KMS-11 (cell line): ENCODE results near the gene RBM17.

Experiments used
- H2AFZ ChIP-seq: fragments of 200-600 bp; sonication (generic); 2 replicates; pipeline ENCODE4 v1.6.1; 2016; ENCODE audit warnings: antibody characterized with exemption, mixed run types, low read depth
- H3K27ac ChIP-seq: fragments of 200-600 bp; sonication (generic); 2 replicates; pipeline ENCODE4 v1.6.1; 2016; ENCODE audit warnings: mild to moderate bottlenecking, mixed run types
- H3K27me3 ChIP-seq: fragments of 200-600 bp; sonication (generic); 2 replicates; pipeline ENCODE4 v1.6.1; 2017; ENCODE audit warnings: mild to moderate bottlenecking, low read depth, mixed run types, moderate library complexity; ENCODE audit not compliant: insufficient read depth
- H3K36me3 ChIP-seq: fragments of 200-600 bp; sonication (generic); 2 replicates; pipeline ENCODE4 v1.6.1; 2017; ENCODE audit warnings: mild to moderate bottlenecking, mixed run types; ENCODE audit not compliant: insufficient read depth
- H3K4me1 ChIP-seq: fragments of 200-600 bp; sonication (generic); 2 replicates; pipeline ENCODE4 v1.6.1; 2016; ENCODE audit warnings: mild to moderate bottlenecking, low read depth, mixed run types; ENCODE audit not compliant: poor library complexity, severe bottlenecking
- H3K4me2 ChIP-seq: fragments of 200-600 bp; sonication (generic); 2 replicates; pipeline ENCODE4 v1.7.0; 2016; ENCODE audit warnings: mild to moderate bottlenecking, mixed run types
- H3K4me3 ChIP-seq: fragments of 200-600 bp; sonication (generic); IDR thresholded peaks from 2 replicates; pipeline ENCODE4 v1.6.1; 2017; ENCODE audit warnings: low read depth, low read length, mixed read lengths; ENCODE audit not compliant: insufficient read depth
- H3K79me2 ChIP-seq: fragments of 200-600 bp; sonication (generic); 2 replicates; pipeline ENCODE4 v1.6.1; 2016; ENCODE audit warnings: low read depth, mixed run types; ENCODE audit not compliant: insufficient read depth
- H3K9ac ChIP-seq: fragments of 200-600 bp; sonication (generic); 2 replicates; pipeline ENCODE4 v1.6.1; 2016; ENCODE audit warnings: mild to moderate bottlenecking, mixed run types
- H4K20me1 ChIP-seq: fragments of 200-600 bp; sonication (generic); 2 replicates; pipeline ENCODE4 v1.6.1; 2016; ENCODE audit warnings: mild to moderate bottlenecking, mixed run types; ENCODE audit not compliant: insufficient read depth
- TF ChIP-seq, protein P1 (sequence below): fragments of 200-600 bp; sonication (generic); conservative IDR thresholded peaks from 2 replicates; pipeline ENCODE4 v1.6.1; 2017; ENCODE audit warnings: low read depth, mild to moderate bottlenecking, antibody characterized with exemption, low read length, moderate library complexity, mixed read lengths

RBM17 gene

DNA sequence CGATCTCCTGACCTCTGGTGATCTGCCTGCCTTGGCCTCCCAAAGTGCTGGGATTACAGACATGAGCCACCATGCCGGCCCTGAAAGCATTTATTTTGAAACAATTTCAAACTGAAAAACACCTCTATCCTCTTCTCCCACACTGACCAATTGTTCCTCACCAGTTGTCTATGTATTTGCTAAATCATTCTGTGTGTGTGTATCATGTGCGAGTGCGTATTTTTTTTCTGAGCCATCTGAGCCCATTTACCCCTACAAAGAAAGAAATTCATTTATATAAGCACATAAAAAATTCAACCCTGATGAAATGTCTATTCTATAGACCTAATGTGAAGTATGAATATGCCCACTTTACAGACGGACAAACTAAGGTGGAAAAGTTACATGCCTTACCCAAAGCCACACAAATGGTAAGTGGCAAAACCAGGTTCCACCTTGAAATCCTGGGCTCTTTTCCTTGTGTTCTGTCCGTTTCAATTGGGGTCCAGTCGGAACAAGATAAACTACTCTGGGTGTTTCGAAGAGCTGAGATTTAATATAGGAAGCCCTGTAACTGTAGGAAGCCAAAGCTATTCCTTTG is 46.8 kb downstream of the RBM17 start:
- Histone ChIP-seq H3K4me2 (no peak overlapping the region), H3K36me3 (no peaks in the 10 kb centered on the region), H3K79me2 (no peaks in the 10 kb centered on the region), H3K27ac (no peak overlapping the region), H3K27me3 (peaks cover 2% of the 10 kb centered on the region; the same call in 1 of the 2 replicates), H3K4me1 (peaks cover 12% of the 10 kb centered on the region), H3K4me3 (no peak overlapping the region), H2AFZ (no peak overlapping the region), H3K9ac (no peak overlapping the region), H4K20me1 (no peaks in the 10 kb centered on the region)
- TF ChIP-seq, protein P1, sequence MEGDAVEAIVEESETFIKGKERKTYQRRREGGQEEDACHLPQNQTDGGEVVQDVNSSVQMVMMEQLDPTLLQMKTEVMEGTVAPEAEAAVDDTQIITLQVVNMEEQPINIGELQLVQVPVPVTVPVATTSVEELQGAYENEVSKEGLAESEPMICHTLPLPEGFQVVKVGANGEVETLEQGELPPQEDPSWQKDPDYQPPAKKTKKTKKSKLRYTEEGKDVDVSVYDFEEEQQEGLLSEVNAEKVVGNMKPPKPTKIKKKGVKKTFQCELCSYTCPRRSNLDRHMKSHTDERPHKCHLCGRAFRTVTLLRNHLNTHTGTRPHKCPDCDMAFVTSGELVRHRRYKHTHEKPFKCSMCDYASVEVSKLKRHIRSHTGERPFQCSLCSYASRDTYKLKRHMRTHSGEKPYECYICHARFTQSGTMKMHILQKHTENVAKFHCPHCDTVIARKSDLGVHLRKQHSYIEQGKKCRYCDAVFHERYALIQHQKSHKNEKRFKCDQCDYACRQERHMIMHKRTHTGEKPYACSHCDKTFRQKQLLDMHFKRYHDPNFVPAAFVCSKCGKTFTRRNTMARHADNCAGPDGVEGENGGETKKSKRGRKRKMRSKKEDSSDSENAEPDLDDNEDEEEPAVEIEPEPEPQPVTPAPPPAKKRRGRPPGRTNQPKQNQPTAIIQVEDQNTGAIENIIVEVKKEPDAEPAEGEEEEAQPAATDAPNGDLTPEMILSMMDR, result no peak

DNA sequence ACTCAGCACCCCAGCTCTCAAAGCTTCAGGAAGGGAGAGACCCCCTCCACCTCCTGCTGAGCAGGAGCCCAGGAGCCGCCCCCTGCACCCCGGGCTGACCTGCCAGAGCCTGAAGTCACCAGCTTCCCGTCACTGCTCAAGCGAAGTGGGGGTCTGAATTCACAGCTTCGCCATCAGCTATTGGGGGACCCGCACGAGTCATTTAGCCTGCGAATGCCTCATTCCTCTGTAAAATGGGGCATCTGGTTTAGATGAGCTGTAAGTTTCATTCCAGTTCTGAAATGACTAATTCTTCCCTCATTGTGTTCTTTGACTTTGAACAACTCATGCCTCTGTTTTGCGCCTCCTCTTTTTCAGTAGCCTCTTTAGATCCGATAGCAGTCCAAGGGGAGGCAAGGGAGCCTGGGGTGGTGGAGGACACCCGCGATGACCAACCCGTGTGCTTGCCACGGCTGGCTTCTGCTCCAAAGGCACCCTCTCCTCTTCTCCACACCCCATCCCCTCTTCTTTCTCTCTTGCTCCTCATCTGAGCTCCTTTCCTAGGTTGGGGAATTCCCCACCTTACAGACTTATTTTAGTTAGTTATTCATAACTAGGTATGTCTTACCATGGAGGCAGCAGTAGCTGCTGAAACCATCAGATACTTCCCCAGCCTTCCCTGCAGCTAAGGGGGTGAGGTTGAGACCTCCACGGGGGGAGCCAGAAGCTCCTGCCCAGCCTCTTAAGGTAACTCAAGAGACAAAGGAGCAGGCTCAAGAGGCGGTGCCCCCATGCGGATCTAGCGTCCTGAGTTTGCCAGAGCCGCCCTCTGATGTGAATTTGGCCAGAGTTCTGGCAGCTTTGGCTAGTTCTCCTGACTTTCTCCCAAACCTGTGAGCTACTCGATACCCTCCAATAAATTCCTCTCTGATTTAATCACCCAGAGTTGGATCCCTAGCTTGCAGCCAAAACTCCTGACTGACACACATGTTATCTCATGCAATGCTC is 47.7 kb downstream of the RBM17 start:
- Histone ChIP-seq H3K79me2 (no peaks in the 10 kb centered on the region), H3K4me1 (peaks cover 18% of the 10 kb centered on the region), H3K4me2 (no peak overlapping the region), H3K36me3 (no peaks in the 10 kb centered on the region), H4K20me1 (no peaks in the 10 kb centered on the region), H3K4me3 (no peak overlapping the region), H3K27me3 (peaks cover 2% of the 10 kb centered on the region; the same call in 1 of the 2 replicates), H2AFZ (no peak overlapping the region), H3K27ac (no peak overlapping the region), H3K9ac (no peak overlapping the region)
- TF ChIP-seq, protein P1, result no peak

DNA sequence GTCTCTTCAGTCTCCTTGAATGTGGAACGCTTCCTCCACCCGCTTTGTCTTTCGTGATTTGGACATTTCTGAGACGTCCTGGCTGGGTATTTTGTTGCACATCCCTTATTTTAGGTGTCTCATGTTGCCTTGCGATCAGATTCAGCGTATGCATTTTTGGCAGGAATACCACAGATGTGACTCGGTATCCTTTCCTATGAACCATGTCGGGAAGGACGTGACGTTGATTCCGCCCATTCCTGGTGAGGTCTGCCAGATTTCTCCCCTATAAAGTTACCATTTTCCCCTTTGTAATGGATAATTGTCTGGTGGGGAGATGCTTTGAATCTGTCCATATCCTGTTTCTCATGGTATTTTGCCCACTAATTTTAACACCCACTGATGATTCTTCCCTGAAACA is 49.6 kb downstream of the RBM17 start:
- no peak overlapping the region for H2AFZ ChIP-seq
- H3K4me1 ChIP-seq, result peaks cover 28% of the 10 kb centered on the region
- no peak overlapping the region for H3K27ac ChIP-seq
- H3K4me2 ChIP-seq, result no peak overlapping the region
- H3K9ac ChIP-seq, result no peak overlapping the region
- H3K27me3 ChIP-seq, result peaks cover 2% of the 10 kb centered on the region; the same call in 1 of the 2 replicates
- no peak overlapping the region for H3K4me3 ChIP-seq
- H4K20me1 ChIP-seq, result no peaks in the 10 kb centered on the region
- TF ChIP-seq, protein P1, result no peak
- H3K36me3 ChIP-seq, result no peaks in the 10 kb centered on the region
- H3K79me2 ChIP-seq, result no peaks in the 10 kb centered on the region

DNA sequence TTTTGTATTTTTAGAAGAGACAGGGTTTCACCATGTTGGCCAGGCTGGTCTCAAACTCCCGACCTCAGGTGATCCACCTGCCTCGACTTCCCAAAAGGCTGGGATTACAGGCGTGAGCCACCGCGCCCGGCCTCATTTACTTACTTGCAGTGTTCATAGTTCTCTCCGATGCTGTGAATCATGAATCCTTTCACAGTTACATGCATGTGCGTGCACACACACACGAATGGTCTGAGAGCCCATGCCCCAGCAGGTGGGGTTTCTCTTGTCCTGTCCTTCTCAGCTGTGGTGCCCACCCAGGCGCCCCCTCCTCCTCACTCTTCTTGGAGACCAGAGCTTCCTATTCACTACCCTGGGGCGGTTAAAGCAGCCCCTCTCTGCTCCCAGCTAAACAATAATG is 50.6 kb downstream of the RBM17 start:
- Histone ChIP-seq H3K27me3 (peaks cover 2% of the 10 kb centered on the region; the same call in 1 of the 2 replicates), H4K20me1 (no peaks in the 10 kb centered on the region), H3K4me2 (no peak overlapping the region), H2AFZ (no peak overlapping the region), H3K4me3 (no peak overlapping the region), H3K9ac (no peak overlapping the region), H3K27ac (no peak overlapping the region), H3K36me3 (no peaks in the 10 kb centered on the region), H3K4me1 (peaks cover 28% of the 10 kb centered on the region), H3K79me2 (no peaks in the 10 kb centered on the region)
- TF ChIP-seq, protein P1, result no peak
